EL (cell line): Measurements from ENCODE around the gene GMDS.
A peak's percentile ranks its signal among the peaks of the same experiment; 100 is the strongest.

Source experiments
- DNase-seq: peaks from one replicate; pipeline ENCODE4 v3.0.0-alpha.2; 2016

Gene GMDS

GRCh38 chr6:2086326-2086965 lies 159.0 kb downstream of the GMDS start:
- no peak for DNase-seq

DNA sequence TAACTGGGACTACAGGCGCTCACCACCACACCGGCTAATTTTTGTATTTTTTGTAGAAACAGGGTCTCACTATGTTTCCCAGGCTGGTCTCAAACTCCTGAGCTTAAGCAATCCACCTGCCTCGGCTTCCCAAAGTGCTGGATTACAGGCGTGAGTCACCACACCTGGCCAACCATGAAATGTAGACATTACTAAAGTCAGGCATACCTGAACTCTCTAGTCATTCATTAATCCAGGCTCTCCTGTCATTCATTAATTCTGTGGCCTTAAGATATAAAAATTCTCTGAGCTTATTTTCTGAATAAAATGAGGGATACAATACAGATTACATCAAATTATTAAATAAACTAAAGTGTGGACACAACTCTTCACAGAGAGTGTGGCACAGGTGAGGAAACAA lies 159.7 kb downstream of the GMDS start:
- DNase-seq, result no peak

DNA sequence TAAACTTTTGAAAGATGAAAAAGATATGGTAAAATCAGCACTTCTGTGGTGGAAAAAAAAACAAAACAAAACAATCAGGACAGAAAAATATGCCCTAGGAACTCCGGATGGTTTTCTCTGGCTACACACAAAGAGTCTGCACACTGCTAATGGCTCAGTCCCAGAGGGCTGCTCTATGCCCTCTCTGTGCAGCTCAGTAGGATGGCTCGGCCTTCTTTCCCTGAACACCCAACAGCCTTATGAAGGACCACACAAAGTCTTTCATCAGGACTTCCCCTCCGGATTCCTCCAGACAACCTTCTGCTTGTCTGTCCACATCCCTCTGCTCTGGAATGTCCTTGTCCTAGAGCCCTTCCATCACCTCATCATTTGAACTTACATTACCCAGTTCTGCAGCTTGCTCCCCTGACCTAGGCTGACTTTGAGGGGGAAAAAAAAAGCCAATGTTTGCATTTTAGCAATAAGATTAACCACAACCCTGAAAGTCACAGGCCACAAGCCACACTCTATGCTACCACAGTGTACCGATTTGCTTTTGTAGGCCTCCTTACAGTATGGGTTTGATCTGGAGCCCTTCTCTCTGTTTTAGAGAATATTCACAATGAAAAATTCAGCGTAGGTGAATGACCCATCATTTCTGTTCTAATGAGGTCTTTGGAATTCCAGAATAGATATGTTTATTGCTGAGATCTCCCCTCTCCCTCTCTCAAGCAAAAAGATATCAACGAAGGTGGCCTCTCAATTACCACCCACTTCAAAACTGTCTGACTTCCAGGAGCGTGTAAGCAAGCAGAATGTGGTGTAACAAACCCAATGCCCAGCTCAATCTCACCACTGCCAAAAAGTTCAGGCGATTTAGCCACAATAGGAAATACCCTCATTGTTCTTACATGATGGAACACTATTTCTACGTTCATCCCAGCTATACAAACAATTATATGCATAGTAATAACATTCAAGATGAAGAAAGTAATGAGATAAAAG lies 164.0 kb downstream of the GMDS start:
- no peak for DNase-seq

DNA sequence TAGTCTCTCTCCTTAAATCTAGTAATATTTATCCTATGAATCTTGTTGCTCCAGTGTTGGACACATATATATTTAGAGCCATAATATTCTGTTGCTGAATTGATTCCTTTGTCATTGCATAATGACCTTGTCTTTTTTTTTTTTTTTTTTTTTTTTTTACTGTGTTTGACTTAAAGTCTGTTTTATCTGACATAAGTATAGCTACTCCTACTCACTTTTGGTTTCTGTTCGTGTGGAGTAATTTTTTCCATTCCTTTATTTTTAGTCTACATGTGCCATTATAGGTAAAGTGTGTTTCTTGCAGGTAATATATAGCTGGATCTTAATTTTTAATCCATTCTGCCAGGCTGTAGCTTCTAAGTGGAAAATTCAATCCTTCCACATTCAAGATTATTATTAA lies 166.5 kb downstream of the GMDS start:
- DNase-seq, result no peak

GRCh38 chr6:2077826-2078225 lies 167.6 kb downstream of the GMDS start:
- no peak for DNase-seq

GRCh38 chr6:2073476-2073875 lies 171.9 kb downstream of the GMDS start:
- no peak for DNase-seq

DNA sequence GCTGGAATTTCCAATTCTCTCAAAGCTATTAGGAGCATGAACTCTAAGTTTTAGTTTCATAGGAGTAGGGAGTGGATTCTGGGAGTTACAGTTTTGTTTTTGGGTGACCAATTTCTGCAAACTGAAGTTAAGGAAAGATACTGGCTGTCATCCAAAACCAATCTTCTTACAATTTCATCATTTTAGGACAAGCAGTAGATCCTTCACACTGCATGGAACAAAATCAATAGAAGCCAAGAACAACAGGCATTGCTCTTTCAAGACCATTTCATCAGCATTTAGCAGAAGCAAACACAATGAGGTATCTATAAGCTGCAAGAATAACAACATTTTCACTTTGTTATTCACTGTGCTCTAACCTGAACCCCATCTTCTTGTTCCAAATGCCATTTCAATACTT lies 173.0 kb downstream of the GMDS start:
- DNase-seq, result no peak

DNA sequence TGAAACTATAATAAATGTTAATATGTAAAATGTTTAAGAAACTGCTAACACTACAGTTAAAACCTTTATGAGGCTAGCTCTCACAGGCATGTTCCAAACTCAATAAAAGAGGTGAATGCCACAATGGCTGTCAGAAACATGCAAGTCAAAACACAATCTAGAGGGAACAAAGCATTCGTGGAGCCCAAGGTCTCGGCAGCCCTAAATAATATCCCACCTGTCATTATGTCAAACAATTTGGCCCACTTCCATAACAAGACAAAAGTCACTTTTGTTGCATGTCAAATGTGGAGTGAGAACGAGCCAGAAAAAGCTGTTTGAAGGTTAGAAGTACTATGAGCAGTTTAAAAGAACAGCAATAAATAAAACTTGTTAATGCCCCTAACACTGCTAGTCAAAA lies 181.9 kb downstream of the GMDS start:
- no peak for DNase-seq

DNA sequence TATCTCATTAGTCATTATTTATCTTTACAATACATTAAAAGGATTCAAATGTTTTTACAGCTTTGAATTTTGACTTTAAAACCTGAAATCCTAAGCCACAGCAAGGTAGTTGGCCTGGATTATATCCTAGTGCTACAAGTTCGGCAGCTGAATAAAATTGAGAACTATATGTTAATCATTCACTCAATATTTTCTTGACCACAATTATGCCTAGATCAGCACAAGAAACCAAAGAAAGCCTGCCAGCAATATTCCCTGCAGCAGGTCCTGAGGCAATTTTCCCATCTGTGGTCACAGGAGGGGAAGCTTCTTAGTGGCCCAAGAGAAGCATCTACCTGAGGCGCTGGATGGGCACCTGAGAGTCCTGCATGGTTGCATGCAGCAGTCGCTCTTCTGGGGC lies 183.5 kb downstream of the GMDS start:
- DNase-seq, result peak; percentile 18

DNA sequence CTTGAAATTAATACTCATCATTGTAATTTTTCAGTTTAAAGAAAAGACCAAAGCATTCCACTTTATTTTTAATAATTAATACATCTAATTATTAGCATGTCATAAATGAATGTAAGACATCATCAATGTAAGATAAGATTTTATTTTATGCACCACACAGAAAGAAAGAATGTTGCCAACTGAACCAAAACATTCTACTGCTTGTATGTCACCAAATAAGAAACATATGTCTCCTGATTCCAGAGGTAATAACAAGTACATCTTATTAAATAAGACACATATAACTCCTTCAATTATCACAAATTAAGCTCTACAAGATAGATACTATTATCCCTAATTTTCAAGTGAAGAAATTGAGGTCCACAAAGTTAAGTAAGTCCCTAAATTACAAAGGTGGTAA lies 189.5 kb downstream of the GMDS start:
- DNase-seq, result peak; percentile 28

GRCh38 chr6:2055143-2055542 lies 190.3 kb downstream of the GMDS start:
- DNase-seq, result no peak

- no peak for DNase-seq
Measured at GRCh38 chr6:2054516-2055067, 190.8 kb downstream of the GMDS start.

DNA sequence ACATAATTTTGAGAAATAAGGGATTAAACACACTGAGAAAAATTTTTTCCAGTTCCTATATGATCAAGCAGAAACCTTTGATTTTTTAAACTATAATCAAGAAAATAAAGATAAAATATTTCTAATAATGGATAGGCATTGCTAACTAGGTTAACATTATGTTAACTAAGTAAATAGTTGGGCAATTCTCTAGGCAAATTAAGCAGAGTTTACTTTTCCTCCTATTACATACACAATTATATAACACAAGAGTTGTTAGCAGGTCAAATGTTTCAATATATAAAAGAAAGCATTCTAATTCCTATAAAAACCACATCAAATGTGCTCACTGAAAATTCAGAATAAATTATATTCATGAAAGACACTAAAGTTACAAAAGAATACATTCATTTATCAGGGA lies 191.7 kb downstream of the GMDS start:
- no peak for DNase-seq

- no peak for DNase-seq
Measured at GRCh38 chr6:2047855-2048254, 197.6 kb downstream of the GMDS start.

DNA sequence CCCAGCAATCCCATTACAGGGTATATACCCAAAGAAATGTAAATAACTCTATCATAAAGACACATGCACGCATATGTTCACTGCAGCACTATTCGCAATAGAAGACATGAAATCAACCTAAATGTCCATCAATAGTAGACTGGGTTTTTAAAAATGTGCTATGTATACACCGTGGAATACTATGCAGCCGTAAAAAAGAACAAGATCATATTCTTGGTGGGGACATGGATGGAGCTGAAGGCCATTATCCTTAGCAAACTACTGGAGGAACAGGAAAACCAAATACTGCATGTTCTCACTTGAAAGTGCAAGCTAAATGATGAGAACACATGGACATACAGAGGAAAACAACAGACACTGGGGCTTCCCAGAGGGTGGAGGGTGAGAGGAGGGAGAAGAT lies 201.2 kb downstream of the GMDS start:
- no peak for DNase-seq

GRCh38 chr6:2042956-2043648 lies 202.3 kb downstream of the GMDS start:
- DNase-seq, result no peak

- DNase-seq, result no peak
Measured at GRCh38 chr6:2038092-2038491, 207.3 kb downstream of the GMDS start.

GRCh38 chr6:2037237-2037926 lies 208.0 kb downstream of the GMDS start:
- DNase-seq, result no peak

DNA sequence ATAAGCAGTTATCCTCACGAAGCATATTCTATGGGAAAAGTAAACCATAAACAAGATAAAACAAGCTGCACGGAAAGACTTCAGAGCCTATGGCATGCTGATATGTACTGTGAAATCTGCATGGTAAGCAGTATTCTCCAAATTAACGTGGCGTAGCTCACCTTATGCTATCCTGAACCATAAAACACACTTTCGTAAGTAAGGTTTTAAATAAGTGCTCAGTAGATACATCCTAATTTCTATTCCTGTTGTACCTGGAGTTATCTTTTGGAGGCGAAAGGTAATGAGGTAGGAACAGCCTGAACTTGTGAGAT lies 208.7 kb downstream of the GMDS start:
- DNase-seq, result no peak

DNA sequence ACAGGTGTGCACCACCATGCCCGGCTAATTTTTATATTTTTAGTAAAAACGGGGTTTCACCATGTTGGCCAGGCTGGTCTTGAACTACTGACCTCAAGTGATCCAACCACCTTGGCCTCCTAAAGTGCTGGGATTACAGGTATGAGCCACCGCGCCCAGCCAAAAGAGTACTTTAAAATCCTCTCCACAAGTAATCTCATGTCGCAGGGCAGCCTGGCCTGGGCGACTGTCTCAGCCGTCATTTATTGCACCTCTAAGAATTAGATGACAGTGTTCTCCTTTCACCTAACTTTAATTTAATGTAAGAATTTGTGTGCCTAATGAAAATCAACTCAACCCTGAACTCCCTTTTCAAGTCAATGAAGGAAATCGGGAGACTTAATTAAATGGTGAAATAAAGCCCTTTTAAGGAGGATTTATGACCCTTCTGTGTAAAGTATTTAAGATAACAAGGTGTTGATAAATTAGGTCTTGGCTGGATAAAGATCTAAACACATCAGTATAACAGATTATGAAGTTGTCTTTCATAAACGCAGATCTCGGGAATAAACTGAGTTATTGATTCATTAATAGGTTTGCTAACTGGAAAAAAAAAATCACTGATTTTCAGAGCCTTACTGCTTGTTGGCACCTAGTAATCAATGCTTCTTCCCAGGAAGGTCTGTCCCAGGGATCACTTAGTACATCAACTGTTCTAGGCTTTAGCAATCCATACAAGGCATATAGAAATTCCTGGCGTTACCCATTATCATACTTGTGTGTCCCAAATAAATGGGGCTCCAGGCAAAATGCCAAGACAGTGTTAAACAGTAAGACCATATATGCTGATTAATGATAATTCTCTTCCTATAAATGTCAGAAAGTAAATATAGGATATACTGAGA lies 209.3 kb downstream of the GMDS start:
- DNase-seq, result no peak

DNA sequence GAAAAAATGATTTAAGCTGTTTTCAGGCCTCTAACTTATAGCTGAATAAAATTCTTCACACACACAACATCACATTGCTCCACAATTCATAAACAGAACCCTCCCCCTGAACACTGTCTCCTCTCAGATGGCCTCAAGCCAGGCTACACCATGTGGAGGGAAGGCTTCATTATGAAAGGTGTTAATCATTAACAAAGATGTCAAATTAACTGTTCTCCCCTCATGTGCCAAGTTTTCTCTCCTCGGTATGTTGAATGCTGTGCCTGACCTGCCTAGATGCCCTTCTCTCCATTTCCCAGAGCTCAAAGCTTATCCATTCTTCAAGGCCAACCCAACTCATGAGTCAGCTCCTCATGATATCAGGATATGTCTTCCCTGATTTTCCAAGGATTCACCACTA lies 210.4 kb downstream of the GMDS start:
- no peak for DNase-seq

DNA sequence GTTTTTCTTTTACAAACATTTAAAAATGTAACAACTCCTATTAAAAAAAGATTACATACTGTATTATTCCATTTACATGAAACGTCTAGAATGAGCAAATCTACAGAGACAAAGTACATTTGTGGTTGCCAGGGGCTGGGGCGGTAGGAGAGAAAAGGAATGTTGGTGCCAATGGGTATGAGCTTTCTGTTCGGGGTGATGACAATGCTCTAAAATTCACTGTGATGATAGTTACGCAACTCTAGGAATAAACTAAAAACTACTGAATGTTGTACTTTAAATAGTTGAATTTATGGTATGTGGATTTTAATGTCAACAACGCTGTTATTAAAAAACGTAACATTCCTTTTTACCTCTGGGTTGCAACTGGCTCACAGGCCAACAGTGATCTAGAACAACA lies 211.1 kb downstream of the GMDS start:
- DNase-seq, result no peak
